HG02884 (cell line): ENCODE data around the gene SYVN1.
"Not testable (repeated sequence)": the region's sequence is repeated elsewhere in the genome, so short reads cannot be mapped to it uniquely, and the experiment has no call there.

Source experiments
- ATAC-seq: cut with Tn5 transposase; IDR thresholded peaks from one replicate; pipeline ENCODE4 v1.9.1; 2021; ENCODE audit warnings: mild to moderate bottlenecking, moderate library complexity; ENCODE audit not compliant: unreplicated experiment

The SYVN1 gene

DNA sequence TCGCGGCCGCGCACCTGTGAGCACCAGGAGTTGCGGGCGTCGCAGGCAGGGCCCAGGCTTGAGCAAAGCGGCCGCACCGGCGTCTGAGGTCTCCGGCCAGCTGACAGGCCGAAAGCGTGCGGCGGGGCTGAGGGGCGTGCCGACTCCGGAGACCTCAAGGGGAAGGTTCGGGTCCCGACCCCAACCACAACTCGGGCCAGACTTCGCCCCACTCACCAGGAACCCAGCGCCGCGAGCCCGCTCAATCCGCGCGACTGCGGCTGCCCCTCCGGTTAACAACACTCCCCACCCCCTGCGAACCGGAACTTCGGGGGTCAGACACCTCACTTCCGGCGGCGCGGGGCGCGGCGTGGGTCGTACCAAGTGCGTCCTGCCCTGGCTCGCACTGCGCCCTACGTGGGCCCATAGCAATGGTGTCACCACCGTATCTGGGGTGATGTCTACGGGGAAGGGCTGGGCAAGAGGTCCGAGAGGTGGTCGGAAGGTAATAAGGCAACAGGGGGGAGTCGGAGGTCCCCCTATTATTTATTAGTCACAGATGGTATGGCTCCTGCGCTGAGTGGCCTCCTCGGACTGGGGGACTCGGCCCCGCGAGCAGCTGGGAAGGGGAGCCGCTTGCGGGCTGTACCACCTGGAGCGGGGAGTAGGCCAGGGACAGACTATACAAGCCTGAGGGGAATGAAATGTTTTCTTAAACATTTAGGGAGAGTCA lies at the start of gene SYVN1:
SYVN1 (minus strand) TSS at position 280 of the 712 bp plus-strand sequence. CDS start 918 bp downstream, outside the sequence.
- peak; percentile 43 for ATAC-seq

DNA sequence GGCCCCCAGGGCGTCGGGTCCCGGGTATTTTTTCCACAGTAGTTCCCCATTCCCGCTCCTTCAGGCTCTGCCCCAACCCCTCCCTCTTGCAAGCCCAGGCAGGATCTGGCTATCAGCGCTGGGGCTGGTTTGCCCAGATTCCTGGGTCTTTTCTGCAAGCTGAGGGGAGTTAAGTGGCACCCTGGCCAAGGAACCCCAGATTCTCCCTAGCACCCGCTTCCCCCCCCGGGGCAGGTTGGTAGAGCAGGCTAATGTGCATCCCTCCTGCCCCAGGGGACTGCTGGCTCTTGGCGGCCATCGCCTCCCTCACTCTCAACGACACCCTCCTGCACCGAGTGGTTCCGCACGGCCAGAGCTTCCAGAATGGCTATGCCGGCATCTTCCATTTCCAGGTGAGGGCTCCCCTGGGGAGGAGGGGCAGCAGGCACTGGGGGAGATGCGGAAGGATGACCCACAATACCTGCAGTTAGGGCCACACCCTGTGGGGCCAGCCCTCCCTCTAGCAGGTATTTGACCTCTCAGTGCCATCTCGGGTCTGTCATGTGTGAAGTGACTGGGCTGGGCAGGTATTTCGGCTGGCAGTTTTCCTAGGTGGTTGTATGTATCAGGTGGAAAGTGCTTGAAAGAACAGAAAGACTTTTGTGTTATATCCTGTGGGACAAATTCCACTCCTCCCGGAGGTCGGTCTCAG lies 49.0 kb upstream of the SYVN1 start:
- no peak for ATAC-seq

DNA sequence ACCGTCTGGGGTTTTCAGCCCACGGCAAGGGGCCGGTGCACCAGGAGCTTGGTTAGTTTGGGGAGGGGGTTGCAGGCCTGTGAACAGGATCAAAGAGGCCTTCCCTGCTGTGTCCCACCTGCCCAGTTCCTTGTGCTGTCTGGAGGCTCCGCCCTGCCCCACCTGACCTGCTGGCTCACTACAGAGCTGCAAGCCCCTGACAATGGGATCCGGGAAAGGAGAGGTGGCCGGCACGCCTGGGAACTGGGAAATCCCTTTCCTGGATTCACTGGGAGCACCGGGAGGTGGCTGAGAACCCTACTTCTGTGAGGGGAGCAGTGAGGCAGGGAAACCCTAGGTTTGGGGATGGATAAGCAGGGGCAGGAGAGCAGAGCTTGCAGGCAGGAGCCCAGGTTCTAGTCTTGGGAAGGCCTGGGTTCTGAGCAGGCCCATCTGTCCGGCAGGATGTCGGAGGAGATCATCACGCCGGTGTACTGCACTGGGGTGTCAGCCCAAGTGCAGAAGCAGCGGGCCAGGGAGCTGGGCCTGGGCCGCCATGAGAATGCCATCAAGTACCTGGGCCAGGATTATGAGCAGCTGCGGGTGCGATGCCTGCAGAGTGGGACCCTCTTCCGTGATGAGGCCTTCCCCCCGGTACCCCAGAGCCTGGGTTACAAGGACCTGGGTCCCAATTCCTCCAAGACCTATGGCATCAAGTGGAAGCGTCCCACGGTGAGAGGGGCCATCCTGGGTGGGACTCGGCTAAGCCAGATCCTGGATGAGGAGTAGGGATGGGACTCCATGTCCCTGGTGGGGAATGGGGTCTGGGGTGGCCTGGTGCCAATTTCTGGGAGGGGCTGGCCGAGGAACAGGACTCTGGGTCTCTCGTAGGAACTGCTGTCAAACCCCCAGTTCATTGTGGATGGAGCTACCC lies 48.2 kb upstream of the SYVN1 start:
- ATAC-seq = no peak

DNA sequence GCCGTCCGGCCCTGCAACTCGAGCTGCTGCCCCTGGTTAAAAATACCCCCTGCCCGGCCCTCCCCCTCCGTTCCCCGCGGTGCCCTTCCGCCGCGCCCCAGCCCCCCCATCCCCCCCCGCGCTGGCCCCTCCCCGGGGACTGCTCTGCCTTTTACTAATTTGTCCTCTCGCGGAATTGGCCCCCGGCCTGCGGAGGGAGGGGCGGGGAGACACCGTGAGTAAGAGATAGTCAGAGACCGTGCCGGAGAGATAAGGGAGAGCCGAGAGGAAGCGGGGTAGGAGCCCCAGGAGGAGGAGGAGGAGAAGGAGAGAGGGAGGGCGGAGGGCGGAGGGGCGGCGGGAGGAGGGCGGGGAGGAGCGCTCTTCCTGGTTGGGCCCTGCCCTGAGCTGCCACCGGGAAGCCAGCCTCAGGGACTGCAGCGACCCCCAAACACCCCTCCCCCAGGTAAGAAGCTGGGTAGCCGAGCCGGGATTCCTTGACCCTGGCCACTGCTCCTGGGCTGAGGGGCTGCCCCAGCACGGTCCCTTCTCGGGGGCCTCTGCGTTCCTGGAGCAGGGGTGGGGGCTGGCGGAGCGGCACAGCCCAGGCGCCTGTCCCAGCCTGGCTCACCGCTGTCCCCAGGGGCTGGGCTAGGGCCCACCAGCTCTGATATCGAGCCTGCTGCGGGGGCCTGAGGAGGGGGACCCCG lies 47.4 kb upstream of the SYVN1 start, which contains the start of gene CAPN1:
CAPN1 (plus strand) TSS at position 360 of the 689 bp plus-strand sequence. CDS start 774 bp downstream, outside the sequence.
- no peak for ATAC-seq

DNA sequence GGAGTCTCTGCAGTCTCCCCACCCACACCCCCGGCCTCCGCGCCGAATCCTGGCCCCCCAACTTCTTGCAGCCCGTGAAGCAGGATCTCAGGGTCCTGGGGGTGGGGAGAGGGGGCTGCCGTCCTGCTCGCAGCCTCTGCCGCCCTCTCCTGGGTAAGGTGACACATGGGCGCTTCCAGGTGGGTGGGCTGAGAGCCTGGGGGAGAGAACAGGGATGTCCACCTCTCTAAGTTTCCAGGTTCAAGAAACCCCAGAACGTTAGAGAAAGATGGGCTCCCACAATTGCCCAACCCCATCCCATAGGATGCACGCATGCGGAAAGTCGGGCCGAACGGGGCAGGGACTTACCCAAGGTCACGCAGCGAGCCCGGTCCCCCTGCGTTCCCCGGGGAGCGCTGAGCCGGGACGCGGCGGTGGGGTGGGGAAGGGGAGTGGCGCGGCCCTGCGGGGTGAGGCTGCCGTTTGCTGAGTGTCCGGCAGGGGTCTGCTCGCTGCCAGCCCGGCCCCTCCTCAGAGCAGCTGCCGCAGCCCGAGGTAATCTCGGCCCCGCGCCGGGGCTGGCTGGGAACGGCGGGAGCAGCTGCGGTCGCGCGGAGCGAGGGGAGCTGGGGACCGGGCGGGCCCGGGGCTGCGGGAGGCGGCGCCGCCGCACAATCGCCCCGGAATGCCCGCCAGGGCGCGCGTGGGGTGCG lies 46.7 kb upstream of the SYVN1 start:
- no peak for ATAC-seq

DNA sequence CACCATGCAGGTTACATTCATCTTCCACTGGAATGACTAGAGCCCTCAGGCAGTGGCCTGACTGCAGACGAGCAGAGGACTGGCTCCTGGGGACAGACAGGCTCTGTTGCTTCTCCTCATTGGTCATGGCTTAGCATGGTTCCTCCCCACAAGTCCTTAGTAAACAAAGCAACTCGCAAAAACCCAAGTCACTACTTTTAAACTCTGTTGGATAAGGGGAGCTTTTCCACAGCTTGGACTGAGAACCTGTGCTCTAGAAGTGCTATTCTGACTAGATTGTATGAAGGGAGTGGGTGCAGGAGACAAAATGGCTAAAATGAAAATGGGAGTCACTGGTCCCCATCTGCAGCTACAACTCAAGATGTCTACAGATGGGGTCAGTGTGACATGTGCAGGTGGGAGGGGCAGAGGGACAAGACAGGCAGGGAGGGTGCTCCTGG lies 40.3 kb upstream of the SYVN1 start:
- ATAC-seq = not testable (repeated sequence)

DNA sequence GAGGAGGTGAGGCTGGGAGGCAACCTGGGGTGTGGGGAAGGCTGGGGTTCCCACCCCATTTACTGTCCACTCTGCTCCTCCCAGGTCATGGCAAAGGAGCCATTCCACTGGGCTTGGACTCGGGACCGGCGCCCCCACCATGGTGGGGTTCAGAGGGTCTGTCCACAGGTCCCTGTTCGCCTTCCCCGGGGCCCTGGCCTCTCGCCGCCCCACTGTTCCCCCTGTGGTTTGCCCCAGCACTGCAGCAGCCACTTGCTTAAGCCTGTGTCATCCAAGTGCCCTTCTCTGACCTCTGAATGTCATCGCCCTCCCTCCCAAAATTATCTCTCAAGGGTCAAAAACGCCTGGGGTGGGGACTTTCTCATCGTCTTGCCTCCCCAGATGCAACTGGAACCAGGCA lies 38.3 kb upstream of the SYVN1 start:
- ATAC-seq = no peak

DNA sequence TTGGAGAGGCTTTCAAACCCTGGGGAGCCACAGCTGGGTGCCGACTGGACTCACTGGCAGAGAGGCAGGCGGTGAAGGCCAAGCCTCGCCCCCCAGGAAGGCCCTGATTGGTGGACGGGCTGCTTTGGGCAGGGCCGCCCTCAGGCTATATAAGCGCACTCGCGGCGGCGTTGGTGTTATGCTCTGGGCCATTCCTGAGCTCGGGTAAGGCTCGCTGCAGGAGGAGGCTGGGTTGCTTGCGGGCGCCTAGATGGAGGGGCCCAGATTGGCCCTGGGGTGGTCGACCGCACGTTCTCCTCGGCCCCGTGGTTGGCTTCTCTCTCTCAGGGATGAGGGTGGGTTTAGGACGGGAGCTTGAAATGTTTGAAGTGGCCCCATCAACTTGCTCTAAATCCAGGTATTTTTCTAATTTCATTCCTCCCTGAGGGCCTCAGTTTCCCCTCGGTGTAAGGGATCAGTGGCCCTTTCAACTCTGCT lies 35.8 kb upstream of the SYVN1 start, which contains the start of gene SPDYC:
SPDYC (plus strand) TSS at position 176 of the 477 bp plus-strand sequence. CDS start 1,125 bp downstream, outside the sequence.
- ATAC-seq = no peak

DNA sequence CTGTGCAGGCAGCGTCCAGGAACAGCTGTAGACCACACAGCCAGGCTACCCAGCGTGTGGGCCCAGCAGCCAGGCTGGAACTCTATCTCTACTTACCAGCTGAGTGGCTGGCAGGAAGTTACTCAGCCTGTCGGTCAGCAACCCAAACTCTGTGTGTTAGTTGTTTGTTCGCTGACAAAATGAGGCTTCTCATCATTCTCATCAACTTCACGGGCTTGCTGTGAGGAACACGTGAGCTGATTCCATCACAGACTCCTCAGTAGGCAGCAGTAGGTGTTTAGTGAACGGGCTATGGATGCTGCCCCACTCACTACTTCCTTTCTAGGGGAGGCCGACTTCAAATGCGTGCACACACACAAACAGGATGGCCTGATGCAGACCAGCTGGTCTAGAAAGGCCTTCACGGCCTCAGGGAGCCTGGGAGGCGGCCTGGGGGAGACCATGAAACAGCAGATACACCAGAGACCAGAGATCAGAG lies 34.9 kb upstream of the SYVN1 start:
- no peak for ATAC-seq

DNA sequence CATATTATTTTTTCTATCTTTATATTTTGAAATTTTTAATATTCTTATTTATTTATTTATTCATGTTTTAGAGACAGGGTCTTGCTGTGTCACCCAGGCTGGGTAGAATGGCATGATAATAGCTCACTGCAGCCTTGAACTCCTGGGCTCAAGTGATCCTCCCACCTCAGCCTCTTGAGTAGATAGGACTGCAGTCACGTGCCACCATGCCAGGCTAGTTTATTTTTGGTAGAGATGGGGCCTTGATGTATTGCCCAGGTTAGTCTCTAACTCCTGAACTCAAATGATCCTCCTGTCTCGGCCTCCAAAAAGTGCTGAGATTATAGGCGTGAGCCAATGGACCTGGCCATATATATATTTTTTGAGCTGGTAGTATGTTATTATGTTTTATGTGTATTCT lies 33.3 kb upstream of the SYVN1 start:
- ATAC-seq = no peak

DNA sequence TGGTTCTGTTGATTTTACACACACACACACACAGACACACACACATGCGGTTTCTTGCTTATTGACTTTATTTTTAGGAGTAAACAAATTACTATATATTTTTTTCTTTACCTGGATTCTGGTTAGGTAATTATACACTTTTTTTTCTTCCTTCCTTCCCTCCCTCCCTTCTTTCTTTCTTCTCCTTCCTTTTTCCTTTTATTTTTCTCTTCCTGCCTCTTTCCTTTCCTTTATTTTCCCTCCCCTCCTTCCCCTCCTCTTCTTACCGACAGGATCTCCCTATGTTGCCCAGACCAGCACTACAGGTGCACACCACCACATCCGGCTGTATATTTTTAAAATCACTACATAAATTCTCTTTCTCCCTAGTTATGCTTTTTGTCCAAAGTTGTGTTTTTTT lies 32.6 kb upstream of the SYVN1 start:
- no peak for ATAC-seq

DNA sequence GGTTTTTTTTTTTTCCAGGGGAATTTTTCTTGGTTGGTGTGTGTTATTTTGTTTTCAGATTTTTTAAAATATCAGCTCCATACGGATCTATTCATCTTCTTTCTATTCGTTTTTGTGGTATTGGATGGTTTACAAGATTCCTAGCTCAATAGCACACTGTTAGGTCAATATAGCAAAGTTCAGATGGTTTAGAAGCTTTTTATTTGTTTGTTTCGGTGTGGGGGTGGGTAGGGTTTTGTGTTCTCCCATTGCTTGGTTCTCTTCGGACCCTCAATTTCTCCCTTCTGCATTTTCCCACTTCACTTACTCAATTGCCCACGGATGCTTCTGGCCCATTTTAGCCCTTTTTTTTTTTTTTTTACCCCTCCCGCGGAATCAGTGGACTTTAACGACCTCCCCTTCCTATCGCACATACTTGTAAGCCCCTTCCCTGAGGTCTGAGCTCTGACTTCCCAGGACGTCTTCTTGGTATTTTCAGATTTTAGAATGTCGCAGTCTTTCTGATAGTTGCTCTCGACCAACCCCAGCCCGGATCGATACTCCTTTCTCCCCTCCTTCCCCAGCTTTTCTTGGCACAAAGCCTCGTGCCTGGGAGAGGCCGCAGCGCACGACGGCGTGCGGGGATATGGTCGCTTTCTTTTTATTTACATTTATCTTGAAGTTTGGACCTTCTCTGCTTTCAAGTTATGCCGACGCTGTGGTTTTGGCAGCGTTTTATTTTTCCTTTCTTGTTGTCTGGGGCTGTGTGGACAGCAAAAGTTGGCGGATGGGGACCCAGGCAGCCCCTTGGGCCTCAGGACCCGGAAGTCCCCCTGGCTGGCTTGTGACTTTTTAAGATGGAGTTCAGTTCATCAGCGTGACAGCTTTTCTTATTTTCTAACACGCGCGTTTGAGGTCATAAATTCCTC lies 31.3 kb upstream of the SYVN1 start:
- ATAC-seq = no peak

DNA sequence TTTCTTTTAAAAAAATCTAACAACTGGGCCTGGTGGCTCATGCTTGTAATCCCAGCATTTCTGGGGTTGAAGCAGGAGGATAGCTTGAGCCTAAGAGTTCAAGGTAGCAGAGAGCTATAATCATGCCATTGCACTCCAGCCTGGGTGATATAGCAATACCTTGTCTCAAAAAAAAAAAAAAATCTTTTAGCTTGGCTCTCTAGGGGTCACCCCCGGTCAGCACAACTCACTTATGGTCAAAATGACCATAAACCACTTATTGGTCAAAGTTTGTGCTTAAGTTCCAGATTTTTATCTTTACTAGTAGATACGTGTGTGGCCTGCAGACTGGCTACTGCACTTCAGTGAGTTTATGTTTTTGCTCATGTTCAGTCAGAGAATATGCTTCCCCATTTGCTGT lies 29.4 kb upstream of the SYVN1 start:
- no peak for ATAC-seq

DNA sequence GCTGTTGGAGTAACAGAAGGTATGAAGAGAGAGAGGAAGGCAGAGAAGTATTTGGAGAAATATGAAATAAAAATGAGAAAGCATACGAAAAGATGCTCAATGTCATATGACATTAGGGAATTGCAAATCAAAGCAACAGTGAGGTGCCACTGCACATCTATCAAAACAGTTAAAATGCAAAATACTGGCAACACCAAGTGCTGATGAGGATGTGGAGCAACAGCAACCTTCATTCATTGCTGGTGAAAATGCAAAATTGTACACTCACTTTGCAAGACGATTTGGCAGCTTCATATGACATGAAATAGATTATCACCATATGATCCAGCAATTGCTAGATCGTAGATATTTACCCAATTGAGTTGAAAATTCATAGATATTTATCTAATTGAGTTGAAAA lies 26.3 kb upstream of the SYVN1 start:
- ATAC-seq = no peak

DNA sequence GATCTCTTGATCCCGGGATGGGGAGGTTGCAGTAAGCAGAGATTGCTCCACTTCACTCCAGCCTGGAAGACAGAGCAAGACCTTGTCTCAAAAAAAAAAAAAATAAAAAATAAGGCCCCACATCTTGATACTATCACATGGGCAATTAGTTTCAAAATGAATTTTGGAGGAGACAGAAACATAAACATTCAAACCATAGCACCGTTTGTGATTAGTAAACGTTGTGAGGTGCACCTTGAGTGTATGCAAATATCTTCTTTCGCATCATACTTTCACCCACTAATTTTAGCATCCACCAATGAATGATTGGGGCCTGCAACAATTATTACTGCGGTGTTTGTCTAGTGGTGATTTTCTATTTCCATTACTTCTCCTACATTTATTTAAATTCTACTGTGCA lies 24.7 kb upstream of the SYVN1 start:
- peak; percentile 57 for ATAC-seq

DNA sequence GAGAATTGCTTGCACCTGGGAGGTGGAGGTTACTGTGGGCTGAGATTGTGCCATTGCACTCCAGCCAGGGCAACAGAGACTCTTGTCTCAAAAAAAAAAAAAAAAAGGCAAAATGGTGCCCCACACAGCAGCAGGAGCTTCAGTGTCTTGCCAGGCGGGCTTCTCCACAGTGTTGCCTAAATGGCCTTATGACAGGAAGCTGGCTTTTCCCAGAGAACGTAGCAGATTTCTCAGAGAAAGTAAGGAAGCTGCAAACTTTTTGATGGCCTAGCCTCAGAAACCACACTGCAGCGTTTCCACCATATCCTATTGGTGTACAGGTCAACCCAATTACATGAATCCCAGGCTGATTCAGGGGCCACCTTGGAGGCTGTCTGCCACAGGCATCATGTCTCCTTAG lies 23.0 kb upstream of the SYVN1 start:
- ATAC-seq = no peak

DNA sequence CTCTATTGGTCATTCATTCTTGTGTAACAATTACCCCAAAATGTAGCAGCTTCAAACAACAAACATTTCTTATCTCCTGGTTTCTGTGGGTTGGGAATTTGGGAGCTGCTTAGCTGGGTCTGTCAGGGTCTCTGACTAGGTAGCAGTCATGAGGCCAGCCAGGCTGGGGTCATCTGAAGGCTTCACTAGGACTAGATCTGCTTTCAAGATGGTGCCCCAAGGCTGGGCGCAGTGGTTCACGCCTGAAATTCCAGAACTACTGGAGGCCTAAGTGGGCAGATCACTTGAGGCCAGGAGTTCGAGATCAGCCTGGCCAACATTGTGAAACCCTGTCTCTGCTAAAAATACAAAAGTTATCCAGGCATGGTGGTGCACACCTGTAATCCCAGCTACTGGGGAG lies 22.6 kb upstream of the SYVN1 start:
- ATAC-seq = no peak

DNA sequence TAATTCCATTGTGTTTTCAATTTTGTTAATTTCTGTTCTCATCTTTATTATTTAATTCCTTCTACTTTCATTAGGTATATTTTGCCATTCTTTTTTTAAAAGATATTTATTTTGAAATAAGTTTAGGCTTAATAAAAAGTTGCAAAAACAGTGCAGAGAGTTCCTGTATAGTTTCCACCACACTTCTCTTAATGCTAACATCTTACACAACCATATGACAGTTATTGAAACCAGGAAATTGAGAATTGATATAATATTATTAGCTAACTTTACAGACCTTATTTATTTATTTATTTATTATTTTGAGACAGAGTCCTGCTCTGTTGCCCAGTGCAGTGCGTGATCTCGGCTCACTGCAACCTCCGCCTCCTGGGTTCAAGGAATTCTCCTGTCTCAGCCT lies 21.9 kb upstream of the SYVN1 start:
- no peak for ATAC-seq

DNA sequence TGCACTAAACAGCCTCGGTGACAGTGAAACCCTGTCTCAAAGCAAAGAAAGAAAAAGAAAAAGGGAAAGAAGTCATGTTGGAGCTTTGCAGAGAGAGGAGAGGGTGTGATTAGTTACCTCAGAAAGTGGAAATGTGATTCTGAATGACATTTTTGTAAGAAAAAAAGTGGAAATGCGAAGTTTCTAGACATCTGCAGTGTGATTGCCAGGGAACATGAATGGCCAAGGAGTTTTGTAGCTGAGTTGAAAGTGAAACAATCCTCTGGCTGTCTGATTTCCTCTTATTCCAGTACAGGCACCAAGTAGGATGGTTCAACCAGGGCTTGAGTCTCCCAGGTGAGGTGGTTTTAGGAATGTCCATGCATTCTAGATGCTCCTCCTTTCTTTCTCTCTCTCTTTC lies 17.8 kb upstream of the SYVN1 start:
- ATAC-seq = no peak
